HEK293T (cell line): ENCODE measurements around the gene TNIK.

ENCODE experiments used
- CTBP1 ChIP-seq: fragments of 450-650 bp; IDR thresholded peaks from 2 replicates; pipeline ENCODE4 v1.6.1; 2016; ENCODE audit warnings: borderline replicate concordance
- FOXK2 ChIP-seq: fragments of 450-650 bp; IDR thresholded peaks from 2 replicates; pipeline ENCODE4 v1.6.1; 2016; ENCODE audit warnings: mild to moderate bottlenecking
- FOXM1 ChIP-seq: fragments of 450-650 bp; IDR thresholded peaks from 2 replicates; pipeline ENCODE4 v1.6.1; 2017; ENCODE audit warnings: mild to moderate bottlenecking, borderline replicate concordance
- HDGF ChIP-seq: fragments of 450-650 bp; IDR thresholded peaks from 2 replicates; pipeline ENCODE4 v1.6.1; 2017; ENCODE audit warnings: antibody characterized with exemption, borderline replicate concordance
- NFRKB ChIP-seq: fragments of 450-650 bp; IDR thresholded peaks from 2 replicates; pipeline ENCODE4 v1.6.1; 2016; ENCODE audit warnings: mild to moderate bottlenecking, moderate library complexity
- PKNOX1 ChIP-seq: fragments of 450-650 bp; IDR thresholded peaks from 2 replicates; pipeline ENCODE4 v1.6.1; 2016
- SP1 ChIP-seq: fragments of 450-650 bp; IDR thresholded peaks from 2 replicates; pipeline ENCODE4 v1.6.1; 2017
- SUZ12 ChIP-seq: fragments of 450-650 bp; IDR thresholded peaks from 2 replicates; pipeline ENCODE4 v1.6.1; 2016; ENCODE audit warnings: mild to moderate bottlenecking

- TF ChIP-seq FOXM1 (no peak), SP1 (no peak), NFRKB (no peak), FOXK2 (no peak), SUZ12 (no peak), CTBP1 (no peak), HDGF (no peak), PKNOX1 (no peak)
Observed at GRCh38 chr3:171464462-171464861, 4.3 kb upstream of the TNIK start.
